ENCODE data around the gene CLIC4. TPM values are rescaled to one million over a fixed set of nuclear protein-coding genes. Genes with fewer than 3 reads are reported as not detected.

Gene CLIC4
- total and polyA plus RNA-seq, 9 of the 15 experiments (the other 6 are each of a cell fraction or from before 2014, with no cell fraction given), result 16.0 to 67.5 (median 38.4) TPM

GRCh38 chr1:24705260-24706073, 39.8 kb upstream of the CLIC4 start (continued):
- no peak for TF ChIP-seq ATF2 (CRISPR knock-in tag; IDR thresholded peaks at IDR 0.05)
- TF ChIP-seq BDP1 (IDR thresholded peaks at IDR 0.05; ENCODE audit: insufficient read depth, insufficient read length), result no peak
- TF ChIP-seq CREB3 (tag; conservative IDR thresholded peaks at IDR 0.05; ENCODE audit: low read depth), result no peak
- TF ChIP-seq ZBTB2 (IDR thresholded peaks at IDR 0.05), result no peak
- no peak for TF ChIP-seq FOXJ3 (CRISPR knock-in tag; IDR thresholded peaks at IDR 0.05)
- TF ChIP-seq GTF2A2 (tag; IDR thresholded peaks at IDR 0.05), result no peak
- TF ChIP-seq IRF2 (CRISPR knock-in tag; IDR thresholded peaks at IDR 0.05), result no peak
- no peak for TF ChIP-seq PBX2 (CRISPR knock-in tag; IDR thresholded peaks at IDR 0.05; ENCODE audit: low read depth)
- TF ChIP-seq PBX2 (tag; conservative IDR thresholded peaks at IDR 0.05; ENCODE audit: low read depth), result 0 out of 2 replicates have a peak, but pooled peaks have one; percentile 46
- no peak for TF ChIP-seq ZNF395 (CRISPR knock-in tag; IDR thresholded peaks at IDR 0.05)
- TF ChIP-seq ELF4 (CRISPR knock-in tag; IDR thresholded peaks at IDR 0.05), result no peak
- TF ChIP-seq HLTF (IDR thresholded peaks at IDR 0.05), result no peak
- TF ChIP-seq ZNF274 (IDR thresholded peaks at IDR 0.05; ENCODE audit: borderline replicate concordance, low read depth, low read length), result no peak
- TF ChIP-seq ZNF592 (IDR thresholded peaks at IDR 0.05), result no peak
- TF ChIP-seq TEAD2 (tag; IDR thresholded peaks at IDR 0.05), result no peak

Data from K562 (cell line).